CD4-positive, alpha-beta T cell (primary cell): ENCODE measurements around the gene PHF1. TPM values are rescaled to one million over a fixed set of nuclear protein-coding genes. Genes with fewer than 3 reads are reported as not detected.

Experiments
- ATAC-seq: fragments of 200-7000 bp; cut with Tn5 transposase; one replicate; pipeline ENCODE4 v1.10.0; 2022; ENCODE audit warnings: mild to moderate bottlenecking; ENCODE audit not compliant: poor library complexity
- CTCF ChIA-PET: fragments of 350-600 bp; sonication (Branson Sonifier 250); formaldehyde crosslinking; loops from one replicate; lab custom pipeline; 2021; ENCODE audit warnings: antibody characterized with exemption, inconsistent platforms; lab: Charles Lee
- POLR2A ChIA-PET: fragments of 350-600 bp; sonication (Branson Sonifier 250); formaldehyde crosslinking; loops from one replicate; lab custom pipeline; 2021; ENCODE audit warnings: antibody characterized with exemption, inconsistent platforms; lab: Charles Lee
- DNase-seq, 14 experiments: peaks; one replicate each; pipeline ENCODE4 v3.0.0-alpha.2; 2013 to 2020; ENCODE audit warnings: mixed read lengths in 2 of 14
- H3K27ac ChIP-seq, 2 donors: one replicate each; pipeline versions ENCODE4 v1.5.1 to v1.7.0; 2013; ENCODE audit warnings: low read length in 2 of 2, low read depth in 1 of 2, mild to moderate bottlenecking in 1 of 2
- H3K27me3 ChIP-seq, 2 experiments: 1 replicate in 1 of 2; 2 replicates in 1 of 2; pipeline versions ENCODE4 v1.6.1 to v1.7.0; 2013; ENCODE audit warnings: low read length in 2 of 2, control low read depth in 1 of 2, mild to moderate bottlenecking in 1 of 2, moderate library complexity in 1 of 2; ENCODE audit not compliant: insufficient read depth in 2 of 2, control insufficient read depth in 1 of 2
- H3K36me3 ChIP-seq: one replicate; pipeline ENCODE4 v1.6.1; 2013; ENCODE audit warnings: low read length, control low read depth; ENCODE audit not compliant: insufficient read depth
- H3K4me1 ChIP-seq: one replicate; pipeline ENCODE4 v1.6.1; 2013; ENCODE audit warnings: low read length, control low read depth; ENCODE audit not compliant: insufficient read depth
- H3K4me3 ChIP-seq: one replicate; pipeline ENCODE4 v1.5.1; 2013; ENCODE audit warnings: mild to moderate bottlenecking, low read length, moderate library complexity
- H3K9me3 ChIP-seq, 2 experiments: 1 replicate in 1 of 2; 2 replicates in 1 of 2; pipeline versions ENCODE4 v1.6.1 to v1.7.0; 2013; ENCODE audit warnings: low read length in 2 of 2, mild to moderate bottlenecking in 2 of 2, control low read depth in 1 of 2, moderate library complexity in 1 of 2; ENCODE audit not compliant: control insufficient read depth in 1 of 2, insufficient read depth in 1 of 2
- H3K27ac Mint-ChIP-seq: one replicate; pipeline ENCODE4 v1.8.0; 2020; ENCODE audit warnings: mixed read lengths
- H3K27me3 Mint-ChIP-seq: one replicate; pipeline ENCODE4 v1.8.0; 2021; ENCODE audit warnings: mixed read lengths
- H3K36me3 Mint-ChIP-seq: one replicate; pipeline ENCODE4 v1.8.0; 2021; ENCODE audit warnings: low read depth, mixed read lengths
- H3K4me1 Mint-ChIP-seq: one replicate; pipeline ENCODE4 v1.8.0; 2021; ENCODE audit warnings: low read depth, mixed read lengths
- H3K4me3 Mint-ChIP-seq: one replicate; pipeline ENCODE4 v1.8.0; 2020; ENCODE audit warnings: mild to moderate bottlenecking, mixed read lengths
- H3K9me3 Mint-ChIP-seq: one replicate; pipeline ENCODE4 v1.8.0; 2020; ENCODE audit warnings: mixed read lengths
- CTCF ChIP-seq: fragments of 200-600 bp; IDR thresholded peaks from one replicate; pipeline ENCODE4 v1.8.0; 2022; ENCODE audit warnings: antibody characterized with exemption, mild to moderate bottlenecking
- intact Hi-C, 2 experiments: fragments of 100-400 bp; cut with DNase I in 1 of 2; cut with micrococcal nuclease in 1 of 2; formaldehyde crosslinking; loops; one replicate each; pipeline versions ENCODE4 v1.15.1 to v1.9.0; 2023 to 2025; cut with DNase I, micrococcal nuclease
- total RNA-seq, 174 experiments: library from RNA in 2 of 174; stranded (reverse) in 2 of 174; gene quantifications; one replicate each; pipeline ENCODE4 v1.2.3 and lab custom pipeline; 2021 to 2026

The PHF1 gene
- total RNA-seq, 2 experiments from 2014 or later = 545 to 557 TPM

- DNase-seq (no peak), ATAC-seq (no peak)
- intact Hi-C loops = loop anchor here (2.0 to 5.0 kb wide), 5 partner anchors 48 to 188 kb away; partner anchors contain the start of genes HSD17B8 (in 1 of the 2), RXRB (in 1 of the 2), SLC39A7 (in 1 of the 2) and ZBTB9 (in 1 of the 2)
- Mint-ChIP-seq H3K9me3 (no peaks in the 10 kb centered on the region), H3K4me3 (no peak overlapping the region), H3K36me3 (no peaks in the 10 kb centered on the region), H3K27me3 (no peaks in the 10 kb centered on the region), H3K27ac (peak overlapping the region; percentile 91), H3K4me1 (peaks cover 23% of the 10 kb centered on the region)
- no peak for TF ChIP-seq CTCF
- Histone ChIP-seq H3K4me1 (peaks cover 25% of the 10 kb centered on the region), H3K36me3 (no peaks in the 10 kb centered on the region), H3K4me3 (no peak overlapping the region), H3K27ac (peak overlapping the region; percentile 69 to 78), H3K27me3 (no peaks in the 10 kb centered on the region), H3K9me3 (no peaks in the 10 kb centered on the region)
- CTCF ChIA-PET = interaction anchor here (1.2 to 3.6 kb wide), 6 partner anchors 16 to 190 kb away, joined by 4 to 25 read pairs (median 7); partner anchors contain the start of genes BAK1, RPS18 and VPS52
- POLR2A ChIA-PET = interaction anchor here (1.3 to 2.0 kb wide), 7 partner anchors 28 to 101 kb away, joined by 3 to 27 read pairs (median 12); partner anchors contain the start of genes CUTA, PFDN6, WDR46 and ZBTB22
Observed at GRCh38 chr6:33390173-33390572, 20.6 kb upstream of the PHF1 start.

- ChIA-PET POLR2A (interaction anchor here (0.9 to 2.0 kb wide), 11 partner anchors 20 to 180 kb away, joined by 3 to 27 read pairs (median 4); partner anchors contain the start of genes CUTA, PFDN6, PHF1 and WDR46), CTCF (interaction anchor here (0.6 to 3.6 kb wide), 17 partner anchors 16 to 492 kb away, joined by 3 to 25 read pairs (median 4); partner anchors contain the start of genes BAK1, RPS18, VPS52 and ZBTB9)
- Mint-ChIP-seq H3K36me3 (no peaks in the 10 kb centered on the region), H3K27me3 (no peaks in the 10 kb centered on the region), H3K9me3 (no peaks in the 10 kb centered on the region), H3K4me1 (peaks cover 23% of the 10 kb centered on the region), H3K4me3 (peak overlapping the region; percentile 87), H3K27ac (peak overlapping the region; percentile 91)
- intact Hi-C loops = loop anchor here (1.0 to 5.0 kb wide), 13 partner anchors 18 to 189 kb away; partner anchors contain the start of genes ZBTB9 (in 2 of the 2), HSD17B8 (in 1 of the 2), RXRB (in 1 of the 2) and SLC39A7 (in 1 of the 2)
- Histone ChIP-seq H3K9me3 (no peaks in the 10 kb centered on the region), H3K36me3 (no peaks in the 10 kb centered on the region), H3K4me1 (peaks cover 25% of the 10 kb centered on the region), H3K27ac (peak overlapping the region; percentile 69 to 78), H3K4me3 (peak overlapping the region; percentile 65), H3K27me3 (no peaks in the 10 kb centered on the region)
- ATAC-seq (peak; percentile 4), DNase-seq (no peak)
- TF ChIP-seq CTCF = no peak
Observed at GRCh38 chr6:33390767-33391277, 20.0 kb upstream of the PHF1 start.

GRCh38 chr6:33391278-33391921, 19.4 kb upstream of the PHF1 start, which contains the start of gene KIFC1:
KIFC1 (plus strand) TSS chr6:33391823; CDS start chr6:33391986, 163 bp downstream.
- H3K9me3 Mint-ChIP-seq = no peaks in the 10 kb centered on the region
- peak; percentile 98 to 100 (median 99) for DNase-seq
- H3K4me3 Mint-ChIP-seq = peak within 1 kb of the TSS; percentile 87
- TF ChIP-seq CTCF = peak; percentile 99
- CTCF ChIA-PET = interaction anchor here (0.6 to 3.6 kb wide), 18 partner anchors 15 to 493 kb away, joined by 3 to 25 read pairs (median 4); partner anchors contain the start of genes BAK1, RPS18, VPS52 and ZBTB9
- intact Hi-C loops = loop anchor here (1.0 to 5.0 kb wide), 13 partner anchors 18 to 189 kb away; partner anchors contain the start of genes ZBTB9 (in 2 of the 2), HSD17B8 (in 1 of the 2), RXRB (in 1 of the 2) and SLC39A7 (in 1 of the 2)
- H3K27me3 Mint-ChIP-seq = no peaks in the 10 kb centered on the region
- Histone ChIP-seq H3K4me1 (peaks cover 25% of the 10 kb centered on the region), H3K4me3 (peak within 1 kb of the TSS; percentile 65), H3K27me3 (no peaks in the 10 kb centered on the region), H3K9me3 (no peaks in the 10 kb centered on the region), H3K36me3 (no peaks in the 10 kb centered on the region), H3K27ac (peak within 1 kb of the TSS; percentile 69 to 78)
- peak; percentile 86 for ATAC-seq
- POLR2A ChIA-PET = interaction anchor here (0.9 to 2.0 kb wide), 10 partner anchors 19 to 180 kb away, joined by 3 to 27 read pairs (median 6); partner anchors contain the start of genes CUTA, PHF1, ZBTB22 and ZBTB9
- H3K27ac Mint-ChIP-seq = peak within 1 kb of the TSS; percentile 91
- no peaks in the 10 kb centered on the region for H3K36me3 Mint-ChIP-seq
- H3K4me1 Mint-ChIP-seq = peaks cover 23% of the 10 kb centered on the region
